Measurements from ENCODE around the gene FUBP1.
"Not testable (repeated sequence)": the region's sequence is repeated elsewhere in the genome, so short reads cannot be mapped to it uniquely, and the experiment has no call there.

The FUBP1 gene

GRCh38 chr1:77927414-77927813, 51.5 kb downstream of the FUBP1 start:
- TF ChIP-seq CTCF (IDR thresholded peaks at IDR 0.05; ENCODE audit: low read depth, low read length): no peak
- no peak for DNase-seq (ENCODE audit: extremely low read depth, low read depth)

- TF ChIP-seq CTCF (IDR thresholded peaks at IDR 0.05; ENCODE audit: low read depth, low read length): no peak
- no peak for DNase-seq (ENCODE audit: extremely low read depth, low read depth)
Measured at GRCh38 chr1:77926561-77927357, 52.1 kb downstream of the FUBP1 start.

GRCh38 chr1:77925956-77926355, 52.9 kb downstream of the FUBP1 start:
- no peak for DNase-seq (ENCODE audit: extremely low read depth, low read depth)
- TF ChIP-seq CTCF (IDR thresholded peaks at IDR 0.05; ENCODE audit: low read depth, low read length): no peak

- peak; percentile 31 for DNase-seq (ENCODE audit: extremely low read depth, low read depth)
- TF ChIP-seq CTCF (IDR thresholded peaks at IDR 0.05; ENCODE audit: low read depth, low read length): no peak
Measured at GRCh38 chr1:77925518-77925917, 53.4 kb downstream of the FUBP1 start.

GRCh38 chr1:77918918-77919317, 60.0 kb downstream of the FUBP1 start:
- not testable (repeated sequence) for DNase-seq (ENCODE audit: extremely low read depth, low read depth)

- no peak for DNase-seq (ENCODE audit: extremely low read depth, low read depth)
- no peak for TF ChIP-seq CTCF (IDR thresholded peaks at IDR 0.05; ENCODE audit: low read depth, low read length)
Measured at GRCh38 chr1:77910116-77910515, 68.8 kb downstream of the FUBP1 start.

- no peak for DNase-seq (ENCODE audit: extremely low read depth, low read depth)
- TF ChIP-seq CTCF (IDR thresholded peaks at IDR 0.05; ENCODE audit: low read depth, low read length): no peak
Measured at GRCh38 chr1:77906624-77907023, 72.2 kb downstream of the FUBP1 start.

GRCh38 chr1:77906019-77906545, 72.8 kb downstream of the FUBP1 start:
- TF ChIP-seq CTCF (IDR thresholded peaks at IDR 0.05; ENCODE audit: low read depth, low read length): no peak
- DNase-seq (ENCODE audit: extremely low read depth, low read depth): no peak
